Transverse colon (tissue), 3 donors: ENCODE measurements around the gene SCAMP4.

Experiments
- CTCF ChIP-seq, 5 experiments: fragments of 200-600 bp in 3 of 5; fragments of 450-650 bp in 2 of 5; sonication (generic) in 3 of 5; IDR thresholded peaks; 1 replicate in 2 of 5; 2 replicates in 3 of 5; pipeline ENCODE4 v1.5.1; 2016 to 2017; ENCODE audit warnings: antibody characterized with exemption in 5 of 5, inconsistent platforms in 3 of 5, mild to moderate bottlenecking in 2 of 5, moderate library complexity in 1 of 5
- POLR2A ChIP-seq: fragments of 450-650 bp; IDR thresholded peaks from one replicate; pipeline ENCODE4 v1.6.1; 2016; ENCODE audit warnings: antibody characterized with exemption, mild to moderate bottlenecking, moderate library complexity

- TF ChIP-seq CTCF (IDR thresholded peaks at IDR 0.05) (no peak), POLR2A (no peak)
Measured at GRCh38 chr19:1961000-1961883, 56.0 kb downstream of the SCAMP4 start.
